GM19238 (cell line): ENCODE results near the gene PPM1M.
A peak's percentile ranks its signal among the peaks of the same experiment; 100 is the strongest.
"Not testable (repeated sequence)": the region's sequence is repeated elsewhere in the genome, so short reads cannot be mapped to it uniquely, and the experiment has no call there.

ENCODE experiments used
- DNase-seq: peaks from one replicate; pipeline ENCODE4 v3.0.0; 2011; ENCODE audit warnings: low spot score; ENCODE audit not compliant: insufficient read length

PPM1M gene

GRCh38 chr3:52246728-52247408 is 1.3 kb downstream of the PPM1M start:
- no peak for DNase-seq

- DNase-seq: no peak
Observed at GRCh38 chr3:52247409-52248164, 2.0 kb downstream of the PPM1M start.

GRCh38 chr3:52248165-52248541 is 2.6 kb downstream of the PPM1M start:
- DNase-seq: no peak

GRCh38 chr3:52248816-52249547 is 3.4 kb downstream of the PPM1M start:
- no peak for DNase-seq

- DNase-seq: no peak
Observed at GRCh38 chr3:52249683-52250082, 4.1 kb downstream of the PPM1M start.

GRCh38 chr3:52250122-52250521 is 4.6 kb downstream of the PPM1M start:
- no peak for DNase-seq

- DNase-seq: peak; percentile 89
Observed at GRCh38 chr3:52253314-52254304, 8.1 kb downstream of the PPM1M start.

GRCh38 chr3:52254608-52255007 is 9.0 kb downstream of the PPM1M start:
- DNase-seq: no peak

GRCh38 chr3:52256159-52256558 is 10.6 kb downstream of the PPM1M start:
- DNase-seq: no peak

- no peak for DNase-seq
Observed at GRCh38 chr3:52256622-52257021, 11.1 kb downstream of the PPM1M start.

GRCh38 chr3:52257911-52258310 is 12.4 kb downstream of the PPM1M start:
- no peak for DNase-seq

GRCh38 chr3:52259035-52259434 is 13.5 kb downstream of the PPM1M start:
- no peak for DNase-seq

- DNase-seq: no peak
Observed at GRCh38 chr3:52259448-52259847, 13.9 kb downstream of the PPM1M start.

- DNase-seq: no peak
Observed at GRCh38 chr3:52262447-52262846, 16.9 kb downstream of the PPM1M start.

- DNase-seq: no peak
Observed at GRCh38 chr3:52265387-52265786, 19.8 kb downstream of the PPM1M start.

GRCh38 chr3:52268036-52268435 is 22.5 kb downstream of the PPM1M start:
- DNase-seq: no peak

GRCh38 chr3:52269776-52270175 is 24.2 kb downstream of the PPM1M start:
- no peak for DNase-seq

GRCh38 chr3:52270252-52270754 is 24.7 kb downstream of the PPM1M start:
- no peak for DNase-seq

- not testable (repeated sequence) for DNase-seq
Observed at GRCh38 chr3:52272172-52272571, 26.6 kb downstream of the PPM1M start.

GRCh38 chr3:52272831-52273230 is 27.3 kb downstream of the PPM1M start:
- no peak for DNase-seq

- DNase-seq: not testable (repeated sequence)
Observed at GRCh38 chr3:52274781-52275180, 29.2 kb downstream of the PPM1M start.
